Neutrophil (primary cell): ENCODE measurements around the gene KRTAP24-1.

Experiments
- H3K27ac ChIP-seq: fragments of 200-600 bp; sonication (generic); 2 replicates; pipeline ENCODE4 v1.5.1; 2016; ENCODE audit warnings: mild to moderate bottlenecking, moderate library complexity
- H3K27me3 ChIP-seq: fragments of 200-600 bp; sonication (generic); 2 replicates; pipeline ENCODE4 v1.6.0; 2016; ENCODE audit warnings: mild to moderate bottlenecking
- H3K36me3 ChIP-seq: fragments of 200-600 bp; sonication (generic); 2 replicates; pipeline ENCODE4 v1.5.1; 2017
- H3K4me1 ChIP-seq, 2 experiments: fragments of 200-600 bp in 1 of 2; sonication (generic) in 1 of 2; 1 replicate in 1 of 2; 2 replicates in 1 of 2; pipeline versions ENCODE4 v1.5.1 to v1.6.1; 2013 to 2016; ENCODE audit warnings: low read depth in 1 of 2, low read length in 1 of 2, mild to moderate bottlenecking in 1 of 2, moderate library complexity in 1 of 2; ENCODE audit not compliant: control insufficient read depth in 1 of 2, insufficient read depth in 1 of 2
- H3K4me3 ChIP-seq, 2 experiments: fragments of 200-600 bp in 1 of 2; sonication (generic) in 1 of 2; 1 replicate in 1 of 2; 2 replicates in 1 of 2; pipeline ENCODE4 v1.5.1; 2013 to 2016; ENCODE audit warnings: low read depth in 1 of 2, low read length in 1 of 2, mild to moderate bottlenecking in 1 of 2, moderate library complexity in 1 of 2
- H3K9me3 ChIP-seq: fragments of 200-600 bp; sonication (generic); 2 replicates; pipeline ENCODE4 v1.5.1; 2016
- CTCF ChIP-seq: fragments of 200-600 bp; sonication (generic); IDR thresholded peaks from 2 replicates; pipeline ENCODE4 v1.5.1; 2016; ENCODE audit warnings: antibody characterized with exemption

KRTAP24-1 gene

GRCh38 chr21:30306884-30307283 lies 24.1 kb upstream of the KRTAP24-1 start:
- no peaks in the 10 kb centered on the region for H3K27me3 ChIP-seq
- no peak overlapping the region for H3K27ac ChIP-seq
- no peak overlapping the region for H3K4me3 ChIP-seq
- TF ChIP-seq CTCF: no peak
- no peaks in the 10 kb centered on the region for H3K9me3 ChIP-seq
- no peaks in the 10 kb centered on the region for H3K4me1 ChIP-seq
- H3K36me3 ChIP-seq: no peaks in the 10 kb centered on the region

GRCh38 chr21:30305136-30305535 lies 22.4 kb upstream of the KRTAP24-1 start:
- no peaks in the 10 kb centered on the region for H3K4me1 ChIP-seq
- H3K36me3 ChIP-seq: no peaks in the 10 kb centered on the region
- TF ChIP-seq CTCF: no peak
- H3K4me3 ChIP-seq: no peak overlapping the region
- H3K27me3 ChIP-seq: no peaks in the 10 kb centered on the region
- no peaks in the 10 kb centered on the region for H3K9me3 ChIP-seq
- H3K27ac ChIP-seq: no peak overlapping the region

GRCh38 chr21:30289215-30289614 lies 6.5 kb upstream of the KRTAP24-1 start, which contains the start of gene KRTAP25-1:
TSS of gene KRTAP25-1 (minus strand) at chr21:30289514. CDS start at chr21:30289490, 24 bp downstream.
- TF ChIP-seq CTCF: no peak
- H3K27me3 ChIP-seq: no peaks in the 10 kb centered on the region
- H3K9me3 ChIP-seq: no peaks in the 10 kb centered on the region

GRCh38 chr21:30271611-30272010 lies 11.1 kb downstream of the KRTAP24-1 start:
- Histone ChIP-seq H3K27ac (no peak overlapping the region), H3K27me3 (no peaks in the 10 kb centered on the region), H3K4me3 (no peak overlapping the region), H3K9me3 (no peaks in the 10 kb centered on the region), H3K36me3 (no peaks in the 10 kb centered on the region), H3K4me1 (no peaks in the 10 kb centered on the region)
- no peak for TF ChIP-seq CTCF

More at GRCh38 chr21:30289215-30289614, 6.5 kb upstream of the KRTAP24-1 start, which contains the start of gene KRTAP25-1:
- H3K27ac ChIP-seq: no peak within 1 kb of the TSS
- no peak within 1 kb of the TSS for H3K4me3 ChIP-seq
- no peaks in the 10 kb centered on the region for H3K4me1 ChIP-seq
- H3K36me3 ChIP-seq: no peaks in the 10 kb centered on the region

DNA sequence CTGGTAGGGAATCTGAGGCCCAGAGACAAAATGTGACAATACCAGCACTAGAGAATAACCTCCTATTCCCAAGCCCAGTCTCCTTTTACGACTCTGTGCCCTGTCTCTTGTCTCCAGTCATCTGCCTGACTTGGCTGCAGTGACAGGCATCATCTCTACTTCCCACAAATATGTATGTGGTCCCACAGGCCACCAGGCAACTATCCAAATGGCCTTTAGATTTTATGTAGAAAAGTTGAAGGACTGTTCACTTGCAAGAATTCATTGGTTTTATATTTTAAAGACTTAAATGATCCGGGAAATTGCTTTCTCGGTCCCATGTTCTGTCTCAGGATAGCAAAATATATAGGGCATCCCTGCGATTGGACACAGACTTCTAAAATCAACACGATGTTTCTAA lies 11.6 kb downstream of the KRTAP24-1 start:
- H3K27me3 ChIP-seq: no peaks in the 10 kb centered on the region
- no peaks in the 10 kb centered on the region for H3K4me1 ChIP-seq
- no peak for TF ChIP-seq CTCF
- H3K36me3 ChIP-seq: no peaks in the 10 kb centered on the region
- no peak overlapping the region for H3K4me3 ChIP-seq
- no peaks in the 10 kb centered on the region for H3K9me3 ChIP-seq
- no peak overlapping the region for H3K27ac ChIP-seq
